Occipital lobe (tissue), 2 donors: ENCODE data around the gene MIEF1. TPM values are rescaled to one million over a fixed set of nuclear protein-coding genes. Genes with fewer than 3 reads are reported as not detected.
A peak's percentile ranks its signal among the peaks of the same experiment; 100 is the strongest.
"Not testable (repeated sequence)": the region's sequence is repeated elsewhere in the genome, so short reads cannot be mapped to it uniquely, and the experiment has no call there.

Experiments used
- DNase-seq: peaks from one replicate; lab custom pipeline; 2025; lab: John Stamatoyannopoulos, UW
- total RNA-seq: library from RNA; depleted of rRNA; stranded (reverse); fragments of >200 nt; gene quantifications from one replicate; pipeline ENCODE4 v1.2.3, GENCODE V29; 2014

Gene MIEF1
- total RNA-seq, 1 donor from 2014 or later, result 16.1 TPM

- DNase-seq, result no peak
Observed at GRCh38 chr22:39489094-39490068, 12.7 kb upstream of the MIEF1 start.

GRCh38 chr22:39490135-39490798, 11.8 kb upstream of the MIEF1 start:
- DNase-seq, result peak; percentile 86

GRCh38 chr22:39490966-39491680, 11.0 kb upstream of the MIEF1 start:
- no peak for DNase-seq

- DNase-seq, result no peak
Observed at GRCh38 chr22:39491696-39492095, 10.4 kb upstream of the MIEF1 start.

- no peak for DNase-seq
Observed at GRCh38 chr22:39492186-39492585, 9.9 kb upstream of the MIEF1 start.

GRCh38 chr22:39493759-39494158, 8.3 kb upstream of the MIEF1 start:
- no peak for DNase-seq

- no peak for DNase-seq
Observed at GRCh38 chr22:39494471-39495120, 7.5 kb upstream of the MIEF1 start.

GRCh38 chr22:39496131-39496838, 5.8 kb upstream of the MIEF1 start:
- peak; percentile 83 for DNase-seq

- DNase-seq, result no peak
Observed at GRCh38 chr22:39497429-39497828, 4.7 kb upstream of the MIEF1 start.

- DNase-seq, result no peak
Observed at GRCh38 chr22:39498368-39498767, 3.7 kb upstream of the MIEF1 start.

- no peak for DNase-seq
Observed at GRCh38 chr22:39498802-39499201, 3.3 kb upstream of the MIEF1 start.

- no peak for DNase-seq
Observed at GRCh38 chr22:39500101-39500500, 2.0 kb upstream of the MIEF1 start.

- DNase-seq, result no peak
Observed at GRCh38 chr22:39501644-39502108, 414 bp upstream of the MIEF1 start.

GRCh38 chr22:39502789-39503409, 809 bp downstream of the MIEF1 start:
- DNase-seq, result no peak

GRCh38 chr22:39503630-39504029, 1.5 kb downstream of the MIEF1 start:
- no peak for DNase-seq

GRCh38 chr22:39504071-39504470, 2.0 kb downstream of the MIEF1 start:
- no peak for DNase-seq

GRCh38 chr22:39507021-39507420, 4.9 kb downstream of the MIEF1 start:
- DNase-seq, result not testable (repeated sequence)

GRCh38 chr22:39508393-39508792, 6.3 kb downstream of the MIEF1 start:
- no peak for DNase-seq

- DNase-seq, result no peak
Observed at GRCh38 chr22:39510529-39511149, 8.5 kb downstream of the MIEF1 start.

GRCh38 chr22:39511226-39511625, 9.1 kb downstream of the MIEF1 start:
- DNase-seq, result no peak
